Inferior parietal cortex (tissue), 1 donor: Measurements from ENCODE around the gene ACSF2.

Source experiments
- DNase-seq: peaks from one replicate; pipeline ENCODE4 v3.0.0-alpha.2; 2016; ENCODE audit errors: extremely low spot score

Gene ACSF2

GRCh38 chr17:50440172-50440837 is 14.3 kb downstream of the ACSF2 start:
- DNase-seq: no peak

- no peak for DNase-seq
Observed at GRCh38 chr17:50440838-50441829, 15.1 kb downstream of the ACSF2 start.

GRCh38 chr17:50443505-50443974 is 17.5 kb downstream of the ACSF2 start:
- DNase-seq: no peak

- no peak for DNase-seq
Observed at GRCh38 chr17:50444841-50445715, 19.1 kb downstream of the ACSF2 start.

GRCh38 chr17:50445730-50446325 is 19.8 kb downstream of the ACSF2 start:
- no peak for DNase-seq

- no peak for DNase-seq
Observed at GRCh38 chr17:50447870-50448595, 22.0 kb downstream of the ACSF2 start.

- no peak for DNase-seq
Observed at GRCh38 chr17:50448643-50449042, 22.6 kb downstream of the ACSF2 start.

GRCh38 chr17:50451943-50452629 is 26.1 kb downstream of the ACSF2 start:
- no peak for DNase-seq

- no peak for DNase-seq
Observed at GRCh38 chr17:50452630-50453300, 26.7 kb downstream of the ACSF2 start.

- no peak for DNase-seq
Observed at GRCh38 chr17:50453901-50454300, 27.9 kb downstream of the ACSF2 start.

- no peak for DNase-seq
Observed at GRCh38 chr17:50457621-50458020, 31.6 kb downstream of the ACSF2 start.

GRCh38 chr17:50458270-50458669 is 32.3 kb downstream of the ACSF2 start:
- no peak for DNase-seq

GRCh38 chr17:50458701-50459676 is 33.0 kb downstream of the ACSF2 start:
- DNase-seq: no peak

- no peak for DNase-seq
Observed at GRCh38 chr17:50459756-50460155, 33.7 kb downstream of the ACSF2 start.

GRCh38 chr17:50460831-50461526 is 35.0 kb downstream of the ACSF2 start:
- no peak for DNase-seq

GRCh38 chr17:50461550-50462132 is 35.6 kb downstream of the ACSF2 start:
- DNase-seq: no peak

- DNase-seq: no peak
Observed at GRCh38 chr17:50462446-50462845, 36.4 kb downstream of the ACSF2 start.
